NCI-H1105 (cell line): ENCODE measurements around the gene MAP3K20.

Experiments
- DNase-seq: peaks from one replicate; lab custom pipeline; 2025; lab: John Stamatoyannopoulos, UW

Gene MAP3K20

GRCh38 chr2:173204316-173204715 lies 128.7 kb downstream of the MAP3K20 start:
- no peak for DNase-seq

- DNase-seq = no peak
These were observed 129.7 kb downstream of the MAP3K20 start for GRCh38 chr2:173205375-173205774.

GRCh38 chr2:173207124-173207523 lies 131.5 kb downstream of the MAP3K20 start:
- DNase-seq = peak; percentile 53

GRCh38 chr2:173210270-173211196 lies 134.9 kb downstream of the MAP3K20 start:
- DNase-seq = peak; percentile 73

- no peak for DNase-seq
These were observed 137.5 kb downstream of the MAP3K20 start for GRCh38 chr2:173213181-173213580.

GRCh38 chr2:173214213-173214612 lies 138.6 kb downstream of the MAP3K20 start:
- no peak for DNase-seq

GRCh38 chr2:173215316-173215715 lies 139.7 kb downstream of the MAP3K20 start:
- DNase-seq = no peak

- no peak for DNase-seq
These were observed 140.4 kb downstream of the MAP3K20 start for GRCh38 chr2:173216051-173216450.

- DNase-seq = no peak
These were observed 141.0 kb downstream of the MAP3K20 start for GRCh38 chr2:173216668-173217067.

GRCh38 chr2:173217116-173217840 lies 141.6 kb downstream of the MAP3K20 start:
- no peak for DNase-seq

GRCh38 chr2:173218326-173219056 lies 142.8 kb downstream of the MAP3K20 start:
- DNase-seq = no peak

GRCh38 chr2:173221132-173221695 lies 145.6 kb downstream of the MAP3K20 start:
- no peak for DNase-seq

GRCh38 chr2:173221937-173222594 lies 146.4 kb downstream of the MAP3K20 start:
- DNase-seq = no peak

- no peak for DNase-seq
These were observed 148.2 kb downstream of the MAP3K20 start for GRCh38 chr2:173223871-173224270.

GRCh38 chr2:173226899-173227698 lies 151.5 kb downstream of the MAP3K20 start:
- DNase-seq = no peak

- no peak for DNase-seq
These were observed 153.4 kb downstream of the MAP3K20 start for GRCh38 chr2:173229086-173229485.

- DNase-seq = no peak
These were observed 154.5 kb downstream of the MAP3K20 start for GRCh38 chr2:173230181-173230580.

GRCh38 chr2:173231042-173231441 lies 155.4 kb downstream of the MAP3K20 start:
- peak; percentile 97 for DNase-seq

GRCh38 chr2:173231465-173231864 lies 155.8 kb downstream of the MAP3K20 start:
- DNase-seq = no peak

GRCh38 chr2:173232956-173233744 lies 157.5 kb downstream of the MAP3K20 start:
- no peak for DNase-seq
